Type B pancreatic cell (in vitro differentiated cells): ENCODE data around the gene MORC2. TPM values are rescaled to one million over a fixed set of nuclear protein-coding genes. Genes with fewer than 3 reads are reported as not detected.

Experiments used
- DNase-seq: peaks from one replicate; pipeline ENCODE4 v3.0.0; 2021; ENCODE audit warnings: mixed read lengths; ENCODE audit not compliant: unreplicated experiment; ENCODE audit errors: extremely low spot score
- H3K27ac Mint-ChIP-seq: 2 replicates; pipeline ENCODE4 v1.8.0; 2021; ENCODE audit warnings: mild to moderate bottlenecking, mixed read lengths
- H3K27me3 Mint-ChIP-seq: 2 replicates; pipeline ENCODE4 v1.8.0; 2021; ENCODE audit warnings: mixed read lengths
- H3K36me3 Mint-ChIP-seq: 2 replicates; pipeline ENCODE4 v1.8.0; 2021; ENCODE audit warnings: mixed read lengths
- H3K4me1 Mint-ChIP-seq: one replicate; pipeline ENCODE4 v1.8.0; 2021; ENCODE audit warnings: mixed read lengths; ENCODE audit not compliant: unreplicated experiment
- H3K4me3 Mint-ChIP-seq: 2 replicates; pipeline ENCODE4 v1.8.0; 2021; ENCODE audit warnings: mild to moderate bottlenecking, mixed read lengths
- H3K9me3 Mint-ChIP-seq: 2 replicates; pipeline ENCODE4 v1.8.0; 2021; ENCODE audit warnings: mixed read lengths
- total RNA-seq: library from RNA; stranded (reverse); gene quantifications from 2 replicates; pipeline ENCODE4 v1.2.1, GENCODE V29; 2021; ENCODE audit warnings: low replicate concordance
- TF ChIP-seq, protein P1 (sequence below): fragments of 200-600 bp; sonication (generic); conservative IDR thresholded peaks from 2 replicates; pipeline ENCODE4 v1.5.0; 2021; ENCODE audit warnings: antibody characterized with exemption, mild to moderate bottlenecking

Gene MORC2
- total RNA-seq, 1 donor from 2014 or later, result 48.1 TPM

GRCh38 chr22:30902496-30903357 lies 65.8 kb downstream of the MORC2 start:
- TF ChIP-seq, protein P1, sequence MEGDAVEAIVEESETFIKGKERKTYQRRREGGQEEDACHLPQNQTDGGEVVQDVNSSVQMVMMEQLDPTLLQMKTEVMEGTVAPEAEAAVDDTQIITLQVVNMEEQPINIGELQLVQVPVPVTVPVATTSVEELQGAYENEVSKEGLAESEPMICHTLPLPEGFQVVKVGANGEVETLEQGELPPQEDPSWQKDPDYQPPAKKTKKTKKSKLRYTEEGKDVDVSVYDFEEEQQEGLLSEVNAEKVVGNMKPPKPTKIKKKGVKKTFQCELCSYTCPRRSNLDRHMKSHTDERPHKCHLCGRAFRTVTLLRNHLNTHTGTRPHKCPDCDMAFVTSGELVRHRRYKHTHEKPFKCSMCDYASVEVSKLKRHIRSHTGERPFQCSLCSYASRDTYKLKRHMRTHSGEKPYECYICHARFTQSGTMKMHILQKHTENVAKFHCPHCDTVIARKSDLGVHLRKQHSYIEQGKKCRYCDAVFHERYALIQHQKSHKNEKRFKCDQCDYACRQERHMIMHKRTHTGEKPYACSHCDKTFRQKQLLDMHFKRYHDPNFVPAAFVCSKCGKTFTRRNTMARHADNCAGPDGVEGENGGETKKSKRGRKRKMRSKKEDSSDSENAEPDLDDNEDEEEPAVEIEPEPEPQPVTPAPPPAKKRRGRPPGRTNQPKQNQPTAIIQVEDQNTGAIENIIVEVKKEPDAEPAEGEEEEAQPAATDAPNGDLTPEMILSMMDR, result no peak
- Mint-ChIP-seq H3K4me3 (no peak overlapping the region), H3K27me3 (no peaks in the 10 kb centered on the region), H3K36me3 (peaks cover 27% of the 10 kb centered on the region), H3K9me3 (no peaks in the 10 kb centered on the region), H3K27ac (no peak overlapping the region), H3K4me1 (no peaks in the 10 kb centered on the region)
- peak; percentile 27 for DNase-seq

- no peak for DNase-seq
These were observed 74.2 kb downstream of the MORC2 start for GRCh38 chr22:30894371-30894740.

GRCh38 chr22:30893434-30894370 lies 74.9 kb downstream of the MORC2 start:
- Mint-ChIP-seq H3K9me3 (no peaks in the 10 kb centered on the region), H3K27ac (no peak overlapping the region), H3K4me3 (no peak overlapping the region), H3K36me3 (peaks cover 8% of the 10 kb centered on the region), H3K4me1 (peaks cover 13% of the 10 kb centered on the region), H3K27me3 (no peaks in the 10 kb centered on the region)
- peak; percentile 59 for DNase-seq
- TF ChIP-seq, protein P1, result no peak

More at GRCh38 chr22:30894371-30894740, 74.2 kb downstream of the MORC2 start:
- Mint-ChIP-seq H3K4me3 (no peak overlapping the region), H3K27ac (no peak overlapping the region), H3K9me3 (no peaks in the 10 kb centered on the region), H3K27me3 (no peaks in the 10 kb centered on the region), H3K4me1 (peaks cover 13% of the 10 kb centered on the region), H3K36me3 (peaks cover 8% of the 10 kb centered on the region)
- TF ChIP-seq, protein P1, result no peak

DNA sequence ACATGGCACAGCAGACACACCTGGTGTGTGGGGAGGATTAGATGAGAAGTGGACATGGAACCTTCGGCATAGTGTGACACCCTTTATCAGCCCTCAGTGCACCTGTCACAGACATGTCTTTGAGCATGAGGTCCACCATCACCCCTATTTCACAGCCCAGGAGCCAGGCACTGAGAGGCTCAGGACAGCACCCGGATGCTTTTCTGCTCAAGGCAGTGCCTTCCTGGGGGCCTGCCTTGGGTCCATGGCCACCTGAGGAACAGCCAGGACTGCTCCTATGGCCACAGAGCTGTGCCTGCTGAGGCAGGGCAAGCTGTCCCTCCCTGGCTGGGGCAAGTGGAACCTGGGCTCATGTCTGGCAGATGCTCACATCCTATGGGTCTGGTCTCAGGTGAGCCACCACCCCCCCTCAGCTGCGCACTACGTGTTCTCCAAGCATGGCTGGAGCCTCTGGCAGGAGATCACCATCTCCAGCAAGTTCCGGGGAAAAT lies 75.8 kb downstream of the MORC2 start:
- TF ChIP-seq, protein P1, result no peak
- peak; percentile 54 for DNase-seq
- Mint-ChIP-seq H3K4me3 (no peak overlapping the region), H3K36me3 (peaks cover 3% of the 10 kb centered on the region), H3K4me1 (peaks cover 13% of the 10 kb centered on the region), H3K27ac (no peak overlapping the region), H3K27me3 (no peaks in the 10 kb centered on the region), H3K9me3 (no peaks in the 10 kb centered on the region)

DNA sequence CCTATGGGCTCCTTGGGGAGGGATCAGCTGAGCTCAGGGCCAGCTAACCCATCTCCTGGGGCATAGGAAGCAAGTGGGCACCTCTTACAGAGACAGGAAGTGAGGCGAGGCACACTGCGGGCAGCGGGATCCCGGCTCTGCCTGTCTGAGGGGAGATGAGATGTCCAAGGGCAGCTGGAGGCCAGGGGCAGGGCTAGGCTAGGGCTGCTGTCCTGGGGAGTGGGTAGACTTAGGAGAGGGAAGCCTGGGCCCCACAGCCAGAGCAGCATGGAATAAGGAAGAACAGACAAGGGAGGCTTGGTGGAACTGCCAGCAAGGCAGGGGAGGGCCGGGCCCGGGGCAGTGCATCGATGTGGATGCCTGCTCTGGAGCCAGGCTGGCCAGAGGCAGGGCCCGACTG lies 76.3 kb downstream of the MORC2 start:
- H3K4me1 Mint-ChIP-seq, result peaks cover 13% of the 10 kb centered on the region
- DNase-seq, result peak; percentile 52
- no peaks in the 10 kb centered on the region for H3K9me3 Mint-ChIP-seq

More for the DNA sequence above, 76.3 kb downstream of the MORC2 start:
- Mint-ChIP-seq H3K4me3 (no peak overlapping the region), H3K27ac (no peak overlapping the region), H3K36me3 (peaks cover 3% of the 10 kb centered on the region), H3K27me3 (no peaks in the 10 kb centered on the region)
- TF ChIP-seq, protein P1, result no peak
